Cardiac muscle cell (in vitro differentiated cells and primary cell): ENCODE results near the gene CDY1. TPM values are rescaled to one million over a fixed set of nuclear protein-coding genes. Genes with fewer than 3 reads are reported as not detected.
"Not testable (repeated sequence)": the region's sequence is repeated elsewhere in the genome, so short reads cannot be mapped to it uniquely, and the experiment has no call there.

Source experiments
- DNase-seq, 2 donors: peaks; one replicate each; pipeline versions ENCODE4 v3.0.0 to v3.0.0-alpha.2; 2010 to 2017; ENCODE audit warnings: low read depth in 1 of 2, low spot score in 1 of 2
- H3K27ac ChIP-seq: fragments of 200-600 bp; sonication (generic); 2 replicates; pipeline ENCODE4 v1.5.1; 2016
- H3K27me3 ChIP-seq: fragments of 200-600 bp; sonication (generic); 2 replicates; pipeline ENCODE4 v1.6.0; 2016; ENCODE audit warnings: control low read depth
- H3K36me3 ChIP-seq: fragments of 200-600 bp; sonication (generic); 2 replicates; pipeline ENCODE4 v1.5.1; 2016; ENCODE audit warnings: control low read depth
- H3K4me1 ChIP-seq: fragments of 200-600 bp; sonication (generic); 2 replicates; pipeline ENCODE4 v1.8.1; 2017; ENCODE audit warnings: low read depth, mild to moderate bottlenecking, mixed run types
- H3K4me3 ChIP-seq: fragments of 200-600 bp; sonication (generic); 2 replicates; pipeline ENCODE4 v1.5.1; 2016; ENCODE audit warnings: mild to moderate bottlenecking
- H3K9me3 ChIP-seq: fragments of 200-600 bp; sonication (generic); 2 replicates; pipeline ENCODE4 v1.5.1; 2017; ENCODE audit warnings: low read depth, mild to moderate bottlenecking, control low read depth
- polyA plus RNA-seq: library from polyadenylated mRNA; unstranded; fragments of >200 nt; fragmentation: Nextera tagmentation; extraction: Ambion mirVana; gene quantifications from 2 replicates; pipeline ENCODE4 v1.2.1, GENCODE V29; 2016
- total RNA-seq: library from RNA; depleted of rRNA; stranded (reverse); fragments of >200 nt; gene quantifications from 2 replicates; pipeline ENCODE4 v1.2.3, GENCODE V29; 2016

The CDY1 gene, protein sequence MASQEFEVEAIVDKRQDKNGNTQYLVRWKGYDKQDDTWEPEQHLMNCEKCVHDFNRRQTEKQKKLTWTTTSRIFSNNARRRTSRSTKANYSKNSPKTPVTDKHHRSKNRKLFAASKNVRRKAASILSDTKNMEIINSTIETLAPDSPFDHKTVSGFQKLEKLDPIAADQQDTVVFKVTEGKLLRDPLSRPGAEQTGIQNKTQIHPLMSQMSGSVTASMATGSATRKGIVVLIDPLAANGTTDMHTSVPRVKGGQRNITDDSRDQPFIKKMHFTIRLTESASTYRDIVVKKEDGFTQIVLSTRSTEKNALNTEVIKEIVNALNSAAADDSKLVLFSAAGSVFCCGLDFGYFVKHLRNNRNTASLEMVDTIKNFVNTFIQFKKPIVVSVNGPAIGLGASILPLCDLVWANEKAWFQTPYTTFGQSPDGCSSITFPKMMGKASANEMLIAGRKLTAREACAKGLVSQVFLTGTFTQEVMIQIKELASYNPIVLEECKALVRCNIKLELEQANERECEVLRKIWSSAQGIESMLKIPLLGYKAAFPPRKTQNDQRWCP
- total RNA-seq (not detected in 2 replicates), polyA plus RNA-seq (not detected in 2 replicates)

DNA sequence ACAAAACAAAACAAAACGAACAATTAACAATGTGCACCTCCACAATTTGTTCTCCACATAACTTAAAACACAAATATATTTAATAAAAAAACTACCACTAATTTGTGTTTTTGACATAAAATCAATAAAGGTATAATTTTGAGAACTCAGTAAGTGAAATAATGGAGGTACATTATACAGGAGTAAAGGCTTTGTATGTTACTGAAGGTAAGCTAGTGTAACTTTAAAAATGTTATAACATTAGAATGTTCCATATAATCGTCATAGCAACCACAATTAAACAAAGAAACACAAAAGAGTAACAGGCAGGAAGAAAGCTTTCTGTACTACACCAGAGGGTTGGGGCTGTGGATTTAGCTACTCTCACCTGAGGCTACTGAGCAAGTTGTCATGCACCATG is at the start of gene CDY1:
TSS of gene CDY1 (plus strand) at position 301 of the 400 bp plus-strand sequence. CDS start 326 bp downstream, outside the sequence.
- not testable (repeated sequence) for DNase-seq, H3K36me3 ChIP-seq, H3K27ac ChIP-seq, H3K27me3 ChIP-seq, H3K9me3 ChIP-seq, H3K4me3 ChIP-seq, H3K4me1 ChIP-seq

DNA sequence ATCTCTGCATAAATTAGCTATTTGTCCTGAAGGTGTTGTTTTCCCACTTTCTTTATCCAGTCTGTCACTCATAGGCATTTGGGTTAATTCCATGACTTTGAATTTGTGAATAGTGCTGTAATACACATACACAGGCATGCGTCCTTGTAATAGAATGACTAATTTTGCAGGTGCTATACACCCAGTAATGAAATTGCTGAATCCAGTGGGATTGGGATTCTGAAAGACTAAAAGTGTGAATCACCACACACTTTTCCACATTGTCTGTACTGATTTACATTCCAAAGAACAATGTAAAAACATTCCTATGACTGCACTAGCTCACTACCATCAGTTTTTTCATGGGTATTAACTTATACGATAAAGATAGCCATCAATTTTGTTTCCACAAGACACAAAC is 28.6 kb upstream of the CDY1 start:
- not testable (repeated sequence) for H3K36me3 ChIP-seq, H3K27me3 ChIP-seq, H3K9me3 ChIP-seq, H3K4me1 ChIP-seq, H3K4me3 ChIP-seq, H3K27ac ChIP-seq, DNase-seq

DNA sequence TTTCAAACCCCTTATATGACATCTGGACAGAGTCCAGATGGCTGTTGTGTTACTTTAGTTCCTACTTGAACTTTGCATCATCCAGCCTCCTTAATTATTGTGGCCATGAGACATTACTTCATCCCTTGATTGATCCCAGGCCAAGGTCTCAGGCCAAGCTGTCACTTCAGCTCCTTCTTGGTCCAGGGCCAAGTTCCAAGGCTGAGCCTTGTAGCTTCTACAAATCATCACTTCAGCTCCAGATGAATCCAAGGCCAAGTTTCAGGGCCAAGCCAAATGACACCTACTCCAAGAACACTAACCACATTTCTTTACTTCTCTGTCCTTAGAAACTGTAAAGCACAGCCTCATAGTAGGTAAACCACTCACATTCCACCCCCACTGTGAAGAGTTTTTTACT is 1.7 kb upstream of the CDY1 start:
- H3K27ac ChIP-seq, H3K4me3 ChIP-seq: not testable (repeated sequence)

DNA sequence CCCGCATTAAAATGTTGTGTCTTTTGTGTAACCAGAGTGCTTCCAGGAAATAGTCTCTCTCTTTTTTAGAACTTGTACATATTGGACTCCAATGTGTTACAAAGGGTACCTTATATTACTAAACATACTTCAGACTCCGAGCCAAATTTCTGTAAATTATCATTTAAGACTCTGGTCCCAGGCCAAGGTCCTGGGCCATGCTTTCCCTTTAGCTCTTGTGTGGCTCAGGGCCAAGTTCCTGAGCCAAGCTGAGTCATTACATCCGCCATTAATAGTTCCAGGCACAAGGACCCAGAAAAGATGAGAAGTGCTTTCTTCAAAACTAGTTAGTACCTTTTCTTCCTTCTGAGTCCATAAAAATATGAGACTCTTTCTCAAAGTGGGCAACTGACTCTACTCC is 4.6 kb downstream of the CDY1 start:
- DNase-seq, H3K4me1 ChIP-seq, H3K9me3 ChIP-seq, H3K27ac ChIP-seq, H3K27me3 ChIP-seq, H3K36me3 ChIP-seq, H3K4me3 ChIP-seq: not testable (repeated sequence)

More for the DNA sequence above, 1.7 kb upstream of the CDY1 start:
- H3K9me3 ChIP-seq, H3K4me1 ChIP-seq, H3K36me3 ChIP-seq, DNase-seq, H3K27me3 ChIP-seq: not testable (repeated sequence)

DNA sequence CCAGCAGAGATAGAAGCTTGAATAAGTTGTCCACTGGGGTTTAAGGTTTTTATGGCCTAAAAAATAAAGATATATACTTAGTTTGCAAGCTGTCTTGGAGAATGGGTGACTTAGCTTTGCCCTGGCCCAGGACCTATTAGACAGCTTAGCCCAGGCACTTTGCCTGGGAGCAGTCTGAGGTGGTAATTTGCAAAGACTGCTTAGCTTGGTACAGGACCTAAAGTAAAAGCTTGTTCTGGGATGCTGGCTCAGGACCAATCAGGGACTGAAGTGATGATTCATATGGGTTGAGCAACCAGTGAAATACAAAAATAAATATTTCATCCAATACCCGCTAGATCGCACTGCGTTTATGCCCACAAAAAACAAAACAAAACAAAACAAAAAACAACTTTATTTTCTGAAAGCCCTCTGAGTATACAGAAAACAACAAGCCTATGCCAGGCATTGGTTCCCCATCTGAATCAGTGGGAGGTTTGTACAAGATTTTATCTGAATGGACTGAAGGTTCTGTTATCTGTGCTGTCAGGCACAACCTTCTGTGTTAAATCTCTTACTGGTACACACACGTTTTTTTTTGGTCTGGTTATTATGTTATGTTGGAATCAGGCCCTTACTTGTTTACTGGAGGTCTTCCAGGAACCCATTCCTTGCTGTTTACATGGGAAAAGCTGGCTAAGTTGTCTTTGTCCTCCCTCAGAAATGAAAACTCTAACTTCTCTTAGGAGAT is 8.6 kb downstream of the CDY1 start:
- not testable (repeated sequence) for H3K4me3 ChIP-seq, H3K4me1 ChIP-seq, H3K36me3 ChIP-seq, H3K9me3 ChIP-seq, DNase-seq, H3K27me3 ChIP-seq, H3K27ac ChIP-seq

DNA sequence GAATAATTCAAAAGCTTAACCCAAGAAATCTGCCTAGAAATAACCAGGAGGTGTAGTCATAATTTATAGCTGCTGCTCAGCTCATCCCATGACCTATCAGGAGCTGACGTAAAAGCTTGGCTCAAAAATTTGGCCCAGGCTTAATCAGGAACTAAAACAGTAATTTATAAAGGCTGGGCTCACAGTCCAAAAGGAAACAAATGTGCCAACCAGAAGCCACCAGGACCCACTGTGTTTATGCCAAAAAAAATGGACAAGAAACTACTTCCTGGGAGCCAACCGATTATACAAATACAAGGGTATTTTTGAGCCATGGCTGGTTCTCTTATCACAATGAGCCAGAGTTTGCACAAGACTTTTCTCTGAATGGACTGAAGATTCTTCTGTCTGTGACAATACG is 17.9 kb downstream of the CDY1 start:
- not testable (repeated sequence) for H3K4me1 ChIP-seq, H3K9me3 ChIP-seq, H3K4me3 ChIP-seq, DNase-seq, H3K27ac ChIP-seq, H3K27me3 ChIP-seq, H3K36me3 ChIP-seq

DNA sequence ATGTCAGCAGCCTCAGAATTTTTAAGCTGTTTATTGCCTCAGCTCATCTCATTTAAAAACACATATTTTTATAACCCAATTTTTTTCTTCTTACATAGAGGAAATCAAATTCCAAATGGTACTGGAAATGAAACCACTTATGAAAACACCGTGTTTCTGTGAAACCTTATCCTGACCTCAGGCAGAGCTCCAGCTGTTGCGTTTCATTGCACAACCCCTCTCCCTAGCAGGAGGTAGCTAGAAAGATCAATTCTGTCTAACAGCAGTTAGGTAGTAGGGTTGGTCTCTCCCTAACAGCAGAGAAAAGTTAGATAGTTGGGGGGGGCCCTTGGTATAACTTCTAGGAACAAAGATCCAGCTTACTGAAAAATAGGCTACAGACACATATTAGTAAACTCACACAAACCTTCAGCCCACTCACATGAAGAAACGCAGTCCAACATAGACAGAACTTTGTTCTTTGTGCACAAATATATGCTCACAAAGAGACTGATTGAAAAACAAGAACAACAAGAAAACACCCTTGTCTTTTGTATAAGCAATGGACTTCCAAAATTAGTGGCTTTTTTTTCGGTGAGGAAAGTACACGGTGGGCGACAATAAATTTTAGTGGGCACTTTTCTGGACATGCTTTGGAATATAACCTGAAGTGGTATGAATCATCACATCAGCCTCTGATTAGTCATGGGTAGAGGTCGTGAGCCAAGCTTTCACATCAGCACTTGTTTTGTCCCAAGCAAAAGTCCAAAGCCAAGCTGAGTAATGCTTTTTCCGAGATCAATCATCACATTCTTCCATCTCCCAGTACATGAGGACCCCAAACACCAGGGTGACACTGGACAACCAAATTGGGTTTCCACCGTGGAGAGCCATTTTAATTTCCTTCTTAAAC is 21.4 kb downstream of the CDY1 start:
- DNase-seq = not testable (repeated sequence)

More for the DNA sequence above, 21.4 kb downstream of the CDY1 start:
- not testable (repeated sequence) for H3K27me3 ChIP-seq, H3K9me3 ChIP-seq, H3K36me3 ChIP-seq, H3K27ac ChIP-seq, H3K4me3 ChIP-seq, H3K4me1 ChIP-seq
